GM12878 (cell line): ENCODE data around the gene FITM1. TPM values are rescaled to one million over a fixed set of nuclear protein-coding genes. Genes with fewer than 3 reads are reported as not detected.

ENCODE experiments used
- ATAC-seq: fragments of 200-7000 bp; cut with Tn5 transposase; 3 replicates; pipeline ENCODE4 v1.9.1; 2020; ENCODE audit warnings: mild to moderate bottlenecking, moderate library complexity
- BruUV-seq: library from RNA; stranded (reverse); fragments of 400-500 nt; replicated peaks from 2 replicates; lab custom pipeline; 2021; lab: Mats Ljungman, UMichigan
- CTCF ChIA-PET: fragments of 300-600 bp; sonication (Branson Sonifier 250); formaldehyde crosslinking; extraction: SDS; loops from one replicate; lab custom pipeline; 2021; ENCODE audit warnings: inconsistent platforms; lab: Yijun Ruan, JAX
- POLR2A ChIA-PET: fragments of 350-600 bp; formaldehyde crosslinking; extraction: SDS; loops from one replicate; lab custom pipeline; 2021; ENCODE audit warnings: inconsistent platforms; lab: Charles Lee
- RAD21 ChIA-PET: fragments of 300-600 bp; sonication (Branson Sonifier 250); formaldehyde crosslinking; loops from one replicate; lab custom pipeline; 2023; ENCODE audit warnings: antibody characterized with exemption; ENCODE audit not compliant: unreplicated experiment; lab: Charles Lee
- SMC1A ChIA-PET: fragments of 300-600 bp; sonication (Branson Sonifier 250); formaldehyde crosslinking; loops from one replicate; lab custom pipeline; 2023; ENCODE audit not compliant: unreplicated experiment, uncharacterized antibody; lab: Charles Lee
- DNase-seq: peaks from one replicate; pipeline ENCODE4 v3.0.0-alpha.2; 2011; ENCODE audit warnings: low read depth, low spot score
- FAIRE-seq: peaks from 3 replicates; lab custom pipeline; 2011; peaks lifted over from hg19 to GRCh38; lab: Jason Lieb, UNC
- H2AFZ ChIP-seq: 2 replicates; pipeline ENCODE4 v1.6.0; 2011; ENCODE audit warnings: low read depth, low read length, control low read depth; ENCODE audit not compliant: control insufficient read depth
- H3K27ac ChIP-seq: 2 replicates; pipeline ENCODE4 v1.5.1; 2011; ENCODE audit warnings: control low read depth; ENCODE audit not compliant: control insufficient read depth, insufficient read depth
- H3K27me3 ChIP-seq, 2 experiments: replicated peaks in 1 of 2; 2 replicates each; pipeline versions ENCODE4 v1.6.0 to v1.6.1; 2011; ENCODE audit warnings: low read length in 1 of 2; ENCODE audit not compliant: control insufficient read depth in 2 of 2, insufficient read depth in 2 of 2
- H3K36me3 ChIP-seq, 2 experiments: 2 replicates each; pipeline ENCODE4 v1.5.1; 2011; ENCODE audit warnings: low read length in 1 of 2; ENCODE audit not compliant: control insufficient read depth in 2 of 2, insufficient read depth in 2 of 2
- H3K4me1 ChIP-seq: 2 replicates; pipeline ENCODE4 v1.6.1; 2011; ENCODE audit warnings: mild to moderate bottlenecking, low read length, moderate library complexity, mixed read lengths; ENCODE audit not compliant: control insufficient read depth, insufficient read depth
- H3K4me2 ChIP-seq: 2 replicates; pipeline ENCODE4 v1.6.0; 2011; ENCODE audit warnings: control low read depth; ENCODE audit not compliant: control insufficient read depth, insufficient read depth
- H3K4me3 ChIP-seq: fragments of 200-600 bp; sonication (generic); 2 replicates; pipeline ENCODE4 v1.5.1; 2016
- H3K79me2 ChIP-seq: 2 replicates; pipeline ENCODE4 v1.6.0; 2011; ENCODE audit warnings: low read length; ENCODE audit not compliant: control insufficient read depth, insufficient read depth
- H3K9ac ChIP-seq: 2 replicates; pipeline ENCODE4 v1.8.0; 2011; ENCODE audit warnings: low read length, control low read depth, mixed read lengths; ENCODE audit not compliant: control insufficient read depth, insufficient read depth
- H3K9me3 ChIP-seq: replicated peaks from 3 replicates; pipeline ENCODE4 v1.5.1; 2011; ENCODE audit warnings: mild to moderate bottlenecking, low read length; ENCODE audit not compliant: control insufficient read depth, insufficient read depth
- H4K20me1 ChIP-seq: 2 replicates; pipeline ENCODE4 v1.6.0; 2011; ENCODE audit not compliant: control insufficient read depth, insufficient read depth
- ASH2L ChIP-seq: fragments of 300-600, 200-600 bp; sonication (generic); IDR thresholded peaks from 2 replicates; pipeline ENCODE4 v1.6.1; 2017; ENCODE audit warnings: low read depth, mild to moderate bottlenecking, borderline replicate concordance
- CHD4 ChIP-seq: fragments of 200-600 bp; sonication (generic); IDR thresholded peaks from 2 replicates; pipeline ENCODE4 v1.6.1; 2016; ENCODE audit warnings: mild to moderate bottlenecking
- HDAC2 ChIP-seq: fragments of 200-600 bp; sonication (generic); IDR thresholded peaks from 2 replicates; pipeline ENCODE4 v1.6.1; 2017
- IKZF1 ChIP-seq: fragments of 450-650 bp; conservative IDR thresholded peaks from 2 replicates; pipeline ENCODE4 v1.6.1; 2017; ENCODE audit warnings: antibody characterized with exemption, mild to moderate bottlenecking
- NBN ChIP-seq: fragments of 450-650 bp; IDR thresholded peaks from 2 replicates; pipeline ENCODE4 v1.6.1; 2016
- POLR2AphosphoS2 ChIP-seq: IDR thresholded peaks from 2 replicates; pipeline ENCODE4 v1.6.1; 2011; ENCODE audit warnings: low read depth, mild to moderate bottlenecking, low read length, improper control_type of control experiment, moderate library complexity
- RFX5 ChIP-seq: IDR thresholded peaks from 2 replicates; pipeline ENCODE4 v1.6.1; 2011; ENCODE audit warnings: low read depth, low read length, improper control_type of control experiment
- WGBS: methylation state at CpG from one replicate; pipeline ENCODE4 v1.1.6; 2016; ENCODE audit warnings: low lambda C conversion rate; ENCODE audit not compliant: insufficient replicate concordance, insufficient coverage; ENCODE audit errors: missing lambda C conversion rate; 5-methylcytosine and 5-hydroxymethylcytosine counted together
- in situ Hi-C: fragments of 300-500 bp; cut with MboI; formaldehyde crosslinking; loops from 9 replicates; pipeline ENCODE4 v1.14.3; 2018; ENCODE audit warnings: mixed read lengths
- intact Hi-C: fragments of 100-400 bp; cut with micrococcal nuclease; formaldehyde crosslinking; loops from one replicate; pipeline ENCODE4 v1.14.2; 2022; ENCODE audit not compliant: unreplicated experiment
- polyA plus RNA-seq, 11 experiments: library from polyadenylated mRNA; depleted of rRNA in 4 of 11; unstranded in 6 of 11; stranded (reverse) in 5 of 11; fragments of >200 nt; fragmentation: Nextera tagmentation in 4 of 11; fragmentation: Illumina TruSeq in 1 of 11; extraction: Ambion mirVana in 4 of 11; extraction: Trizol in 1 of 11; gene quantifications; 1 replicate in 1 of 11; 2 replicates in 10 of 11; pipeline versions ENCODE4 v1.2.1 to v1.2.3, GENCODE V29; 2011 to 2016; ENCODE audit warnings: inconsistent platforms in 2 of 11, missing spikeins in 2 of 11, low read depth in 1 of 11
- total RNA-seq, 4 experiments: library from RNA; depleted of rRNA in 3 of 4; stranded (reverse); fragments of >200 nt in 3 of 4; fragmentation: Illumina TruSeq in 1 of 4; extraction: Trizol in 1 of 4; gene quantifications; 2 replicates each; pipeline versions ENCODE4 v1.2.1 to v1.2.3, GENCODE V29; 2013 to 2021
- TF ChIP-seq, protein P1 (sequence below): fragments of 450-650 bp; IDR thresholded peaks from 2 replicates; pipeline ENCODE4 v1.6.1; 2016; ENCODE audit warnings: mild to moderate bottlenecking, moderate library complexity, borderline replicate concordance
- TF ChIP-seq, protein P2 (sequence below): IDR thresholded peaks from 2 replicates; pipeline ENCODE4 v1.6.1; 2011; ENCODE audit warnings: mild to moderate bottlenecking, low read depth, low read length, moderate library complexity; ENCODE audit not compliant: insufficient replicate concordance

FITM1 gene
- total and polyA plus RNA-seq, 10 of the 15 experiments (the other 5 are each of a cell fraction or from before 2014, with no cell fraction given) = 0.11 to 1.9 (median 0.45) TPM; not detected in 2

DNA sequence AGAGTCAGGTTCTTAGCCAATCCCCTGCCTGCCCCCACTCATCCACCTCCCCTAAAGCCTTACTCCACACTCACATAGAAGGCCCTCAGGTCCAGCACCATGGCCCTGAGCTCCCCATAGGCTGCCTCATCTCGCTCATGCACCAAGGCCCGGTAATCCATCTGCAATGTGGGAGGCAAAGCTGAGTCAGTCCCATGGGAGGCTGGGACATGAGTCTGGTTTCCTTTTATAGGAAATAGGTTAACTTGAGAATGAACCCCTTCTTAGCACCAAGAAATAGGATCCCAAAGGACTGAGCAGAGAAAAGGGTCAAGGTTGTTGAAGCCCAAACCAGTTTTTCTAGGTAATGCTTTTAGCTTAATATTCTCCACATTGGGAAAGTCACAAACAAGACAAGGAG is 13.1 kb downstream of the FITM1 start:
- no peaks in the 10 kb centered on the region for H3K9me3 ChIP-seq
- H3K79me2 ChIP-seq = peaks cover 70% of the 10 kb centered on the region
- no peak for FAIRE-seq

More for the DNA sequence above, 13.1 kb downstream of the FITM1 start:
- Histone ChIP-seq H3K4me2 (peak overlapping the region; percentile 77), H3K27ac (no peak overlapping the region; the same call in 1 of the 2 replicates), H3K9ac (no peak overlapping the region)
- intact Hi-C loops = no loop called here
- SMC1A ChIA-PET = interaction anchor here (0.6 to 1.5 kb wide), 4 partner anchors 18 to 35 kb away, joined by 3 to 6 read pairs (median 4); partner anchors contain the start of gene IRF9
- TF ChIP-seq POLR2AphosphoS2 (no peak), HDAC2 (no peak), CHD4 (no peak), IKZF1 (no peak), NBN (no peak), RFX5 (no peak), ASH2L (no peak)
- TF ChIP-seq, protein P1, sequence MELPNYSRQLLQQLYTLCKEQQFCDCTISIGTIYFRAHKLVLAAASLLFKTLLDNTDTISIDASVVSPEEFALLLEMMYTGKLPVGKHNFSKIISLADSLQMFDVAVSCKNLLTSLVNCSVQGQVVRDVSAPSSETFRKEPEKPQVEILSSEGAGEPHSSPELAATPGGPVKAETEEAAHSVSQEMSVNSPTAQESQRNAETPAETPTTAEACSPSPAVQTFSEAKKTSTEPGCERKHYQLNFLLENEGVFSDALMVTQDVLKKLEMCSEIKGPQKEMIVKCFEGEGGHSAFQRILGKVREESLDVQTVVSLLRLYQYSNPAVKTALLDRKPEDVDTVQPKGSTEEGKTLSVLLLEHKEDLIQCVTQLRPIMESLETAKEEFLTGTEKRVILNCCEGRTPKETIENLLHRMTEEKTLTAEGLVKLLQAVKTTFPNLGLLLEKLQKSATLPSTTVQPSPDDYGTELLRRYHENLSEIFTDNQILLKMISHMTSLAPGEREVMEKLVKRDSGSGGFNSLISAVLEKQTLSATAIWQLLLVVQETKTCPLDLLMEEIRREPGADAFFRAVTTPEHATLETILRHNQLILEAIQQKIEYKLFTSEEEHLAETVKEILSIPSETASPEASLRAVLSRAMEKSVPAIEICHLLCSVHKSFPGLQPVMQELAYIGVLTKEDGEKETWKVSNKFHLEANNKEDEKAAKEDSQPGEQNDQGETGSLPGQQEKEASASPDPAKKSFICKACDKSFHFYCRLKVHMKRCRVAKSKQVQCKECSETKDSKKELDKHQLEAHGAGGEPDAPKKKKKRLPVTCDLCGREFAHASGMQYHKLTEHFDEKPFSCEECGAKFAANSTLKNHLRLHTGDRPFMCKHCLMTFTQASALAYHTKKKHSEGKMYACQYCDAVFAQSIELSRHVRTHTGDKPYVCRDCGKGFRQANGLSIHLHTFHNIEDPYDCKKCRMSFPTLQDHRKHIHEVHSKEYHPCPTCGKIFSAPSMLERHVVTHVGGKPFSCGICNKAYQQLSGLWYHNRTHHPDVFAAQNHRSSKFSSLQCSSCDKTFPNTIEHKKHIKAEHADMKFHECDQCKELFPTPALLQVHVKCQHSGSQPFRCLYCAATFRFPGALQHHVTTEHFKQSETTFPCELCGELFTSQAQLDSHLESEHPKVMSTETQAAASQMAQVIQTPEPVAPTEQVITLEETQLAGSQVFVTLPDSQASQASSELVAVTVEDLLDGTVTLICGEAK = no peak
- TF ChIP-seq, protein P2, sequence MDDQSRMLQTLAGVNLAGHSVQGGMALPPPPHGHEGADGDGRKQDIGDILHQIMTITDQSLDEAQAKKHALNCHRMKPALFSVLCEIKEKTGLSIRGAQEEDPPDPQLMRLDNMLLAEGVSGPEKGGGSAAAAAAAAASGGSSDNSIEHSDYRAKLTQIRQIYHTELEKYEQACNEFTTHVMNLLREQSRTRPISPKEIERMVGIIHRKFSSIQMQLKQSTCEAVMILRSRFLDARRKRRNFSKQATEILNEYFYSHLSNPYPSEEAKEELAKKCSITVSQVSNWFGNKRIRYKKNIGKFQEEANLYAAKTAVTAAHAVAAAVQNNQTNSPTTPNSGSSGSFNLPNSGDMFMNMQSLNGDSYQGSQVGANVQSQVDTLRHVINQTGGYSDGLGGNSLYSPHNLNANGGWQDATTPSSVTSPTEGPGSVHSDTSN = no peak
- TF ChIP-seq, all 136 proteins: peak for 0
- Histone ChIP-seq H3K4me1 (peaks cover 24% of the 10 kb centered on the region), H3K36me3 (peaks cover 5 to 28% of the 10 kb centered on the region in 2 experiments), H2AFZ (no peak overlapping the region), H4K20me1 (no peaks in the 10 kb centered on the region), H3K4me3 (no peak overlapping the region), H3K27me3 (no peaks in the 10 kb centered on the region)
- whole genome bisulfite sequencing = 50% methylated on average over 2 of the region's 2 CpGs
- ATAC-seq (no peak), DNase-seq (no peak)
- in situ Hi-C loops = no loop called here
- BruUV-seq = no TSS peak
- ChIA-PET RAD21 (interaction anchor here (0.8 to 0.9 kb wide), 2 partner anchors 29 to 35 kb away, joined by 4 to 5 read pairs; partner anchors contain the start of genes DCAF11 and NRL), CTCF (interaction anchor here (1.0 to 1.4 kb wide), 3 partner anchors 17 to 70 kb away, joined by 3 to 7 read pairs (median 5); partner anchors contain the start of genes CHMP4A and IRF9), POLR2A (interaction anchor here (1.0 to 2.3 kb wide), 6 partner anchors 8 to 49 kb away, joined by 3 to 10 read pairs (median 5); partner anchors contain the start of genes IRF9, PCK2 and PSME1)
